Spleen (tissue), 3 donors: ENCODE results near the gene PDAP1.

Experiments used
- POLR2A ChIP-seq, 3 donors: fragments of 450-650 bp; IDR thresholded peaks; one replicate each; pipeline ENCODE4 v1.5.1; 2017; ENCODE audit warnings: antibody characterized with exemption in 3 of 3, mild to moderate bottlenecking in 1 of 3
- POLR2AphosphoS5 ChIP-seq, 3 donors: sonication (generic); formaldehyde crosslinking; IDR thresholded peaks; one replicate each; pipeline ENCODE4 v1.5.1; 2017; ENCODE audit warnings: antibody characterized with exemption in 3 of 3

GRCh38 chr7:99420986-99421385, 12.6 kb upstream of the PDAP1 start:
- TF ChIP-seq POLR2A (IDR thresholded peaks at IDR 0.05) (no peak), POLR2AphosphoS5 (IDR thresholded peaks at IDR 0.05) (no peak)
